Glutamatergic neuron (in vitro differentiated cells): ENCODE measurements around the gene LRFN4. TPM values are rescaled to one million over a fixed set of nuclear protein-coding genes. Genes with fewer than 3 reads are reported as not detected.

Experiments used
- DNase-seq: peaks from one replicate; pipeline ENCODE4 v3.0.0; 2022
- H3K27ac Mint-ChIP-seq: one replicate; pipeline ENCODE4 v1.8.0; 2020; ENCODE audit warnings: mild to moderate bottlenecking, mixed read lengths, inconsistent platforms; ENCODE audit not compliant: unreplicated experiment
- H3K27me3 Mint-ChIP-seq: one replicate; pipeline ENCODE4 v1.8.0; 2020; ENCODE audit warnings: mild to moderate bottlenecking, moderate library complexity, mixed read lengths, inconsistent platforms; ENCODE audit not compliant: unreplicated experiment
- H3K36me3 Mint-ChIP-seq: one replicate; pipeline ENCODE4 v1.8.0; 2020; ENCODE audit warnings: mild to moderate bottlenecking, mixed read lengths, inconsistent platforms; ENCODE audit not compliant: unreplicated experiment
- H3K4me1 Mint-ChIP-seq: one replicate; pipeline ENCODE4 v1.8.0; 2020; ENCODE audit warnings: mild to moderate bottlenecking, low read depth, mixed read lengths, inconsistent platforms; ENCODE audit not compliant: unreplicated experiment
- H3K4me3 Mint-ChIP-seq: one replicate; pipeline ENCODE4 v1.8.0; 2020; ENCODE audit warnings: mild to moderate bottlenecking, mixed read lengths, inconsistent platforms; ENCODE audit not compliant: unreplicated experiment
- H3K9me3 Mint-ChIP-seq: one replicate; pipeline ENCODE4 v1.8.0; 2020; ENCODE audit warnings: mild to moderate bottlenecking, moderate library complexity, mixed read lengths, inconsistent platforms; ENCODE audit not compliant: unreplicated experiment
- CTCF ChIP-seq: fragments of 200-600 bp; sonication (generic); IDR thresholded peaks from one replicate; pipeline ENCODE4 v1.5.0; 2021; ENCODE audit not compliant: partially characterized antibody, unreplicated experiment
- total RNA-seq: library from RNA; stranded (reverse); fragmentation: NEBNext Ultra II Directional; extraction: Animal tissue kit (Norgen Biotek cat#: 25700); gene quantifications from one replicate; pipeline ENCODE4 v1.2.1, GENCODE V29; 2021; ENCODE audit not compliant: unreplicated experiment

LRFN4 gene
- total RNA-seq, 1 donor from 2014 or later = 67.1 TPM

GRCh38 chr11:66909181-66909580 lies 52.3 kb downstream of the LRFN4 start:
- TF ChIP-seq CTCF = no peak
- H3K36me3 Mint-ChIP-seq = no peaks in the 10 kb centered on the region
- no peaks in the 10 kb centered on the region for H3K9me3 Mint-ChIP-seq
- DNase-seq = no peak
- peaks cover 8% of the 10 kb centered on the region for H3K4me1 Mint-ChIP-seq
- no peaks in the 10 kb centered on the region for H3K27me3 Mint-ChIP-seq
- H3K27ac Mint-ChIP-seq = no peak overlapping the region
- H3K4me3 Mint-ChIP-seq = no peak overlapping the region

- no peaks in the 10 kb centered on the region for H3K9me3 Mint-ChIP-seq
- DNase-seq = no peak
- no peaks in the 10 kb centered on the region for H3K36me3 Mint-ChIP-seq
- no peaks in the 10 kb centered on the region for H3K27me3 Mint-ChIP-seq
- H3K4me1 Mint-ChIP-seq = peaks cover 7% of the 10 kb centered on the region
- no peak overlapping the region for H3K27ac Mint-ChIP-seq
- no peak for TF ChIP-seq CTCF
- H3K4me3 Mint-ChIP-seq = no peak overlapping the region
These were observed 53.2 kb downstream of the LRFN4 start for GRCh38 chr11:66910016-66910415.

Other genes starting within 250 kb of the LRFN4 start
- gene RBM14, start 240.4 kb upstream of the LRFN4 start, total RNA-seq = 89.2 TPM
- 244 TPM for gene RBM4, start 218.4 kb upstream of the LRFN4 start, total RNA-seq
- gene RBM4B, start 179.2 kb upstream of the LRFN4 start, total RNA-seq = 61.2 TPM
- 371 TPM for gene SPTBN2, start 127.8 kb upstream of the LRFN4 start, total RNA-seq
- 30.6 TPM for gene RCE1, start 13.6 kb upstream of the LRFN4 start, total RNA-seq
- 47.4 TPM for gene PC, start 101.3 kb downstream of the LRFN4 start, total RNA-seq
- not detected for gene C11orf86, start 118.2 kb downstream of the LRFN4 start, total RNA-seq
- 0.37 TPM for gene SYT12, start 166.1 kb downstream of the LRFN4 start, total RNA-seq
- gene RHOD, start 199.8 kb downstream of the LRFN4 start, total RNA-seq = not detected